Ramos (cell line): ENCODE measurements around the gene GABRB3.
"Not testable (repeated sequence)": the region's sequence is repeated elsewhere in the genome, so short reads cannot be mapped to it uniquely, and the experiment has no call there.

Source experiments
- in situ Hi-C: fragments of 300-500 bp; cut with MboI; formaldehyde crosslinking; loops from one replicate; pipeline ENCODE4 v1.14.3; 2022; ENCODE audit warnings: low sequenced_read_pairs; ENCODE audit not compliant: unreplicated experiment

GABRB3 gene

GRCh38 chr15:26738996-26739395 lies 33.9 kb downstream of the GABRB3 start:
- in situ Hi-C loops: no loop called here

GRCh38 chr15:26736502-26737248 lies 36.2 kb downstream of the GABRB3 start:
- in situ Hi-C loops: no loop called here

- in situ Hi-C loops: no loop called here
Measured at GRCh38 chr15:26731965-26732364, 40.9 kb downstream of the GABRB3 start.

GRCh38 chr15:26729581-26729980 lies 43.3 kb downstream of the GABRB3 start:
- in situ Hi-C loops: no loop called here

- in situ Hi-C loops: no loop called here
Measured at GRCh38 chr15:26729030-26729429, 43.8 kb downstream of the GABRB3 start.

GRCh38 chr15:26724381-26725150 lies 48.3 kb downstream of the GABRB3 start:
- in situ Hi-C loops: no loop called here

- in situ Hi-C loops: no loop called here
Measured at GRCh38 chr15:26722621-26723160, 50.2 kb downstream of the GABRB3 start.

GRCh38 chr15:26721232-26721967 lies 51.5 kb downstream of the GABRB3 start:
- in situ Hi-C loops: no loop called here

GRCh38 chr15:26720546-26720945 lies 52.3 kb downstream of the GABRB3 start:
- in situ Hi-C loops: no loop called here

GRCh38 chr15:26719866-26720265 lies 53.0 kb downstream of the GABRB3 start:
- in situ Hi-C loops: not testable (repeated sequence)

- in situ Hi-C loops: no loop called here
Measured at GRCh38 chr15:26716069-26716468, 56.8 kb downstream of the GABRB3 start.

- in situ Hi-C loops: no loop called here
Measured at GRCh38 chr15:26713498-26713897, 59.4 kb downstream of the GABRB3 start.

- in situ Hi-C loops: no loop called here
Measured at GRCh38 chr15:26712335-26712734, 60.5 kb downstream of the GABRB3 start.

- in situ Hi-C loops: no loop called here
Measured at GRCh38 chr15:26711445-26711844, 61.4 kb downstream of the GABRB3 start.

GRCh38 chr15:26702381-26702780 lies 70.5 kb downstream of the GABRB3 start:
- in situ Hi-C loops: no loop called here

GRCh38 chr15:26698555-26698954 lies 74.3 kb downstream of the GABRB3 start:
- in situ Hi-C loops: no loop called here

- in situ Hi-C loops: no loop called here
Measured at GRCh38 chr15:26697913-26698312, 75.0 kb downstream of the GABRB3 start.

GRCh38 chr15:26691249-26691648 lies 81.6 kb downstream of the GABRB3 start:
- in situ Hi-C loops: no loop called here

- in situ Hi-C loops: no loop called here
Measured at GRCh38 chr15:26690778-26691177, 82.1 kb downstream of the GABRB3 start.

GRCh38 chr15:26689462-26689861 lies 83.4 kb downstream of the GABRB3 start:
- in situ Hi-C loops: no loop called here
